Measurements from ENCODE around the gene FAM217B. TPM values are rescaled to one million over a fixed set of nuclear protein-coding genes. Genes with fewer than 3 reads are reported as not detected.
A peak's percentile ranks its signal among the peaks of the same experiment; 100 is the strongest.

The FAM217B gene
- total RNA-seq, 1 donor from 2014 or later, result 5.8 TPM

DNA sequence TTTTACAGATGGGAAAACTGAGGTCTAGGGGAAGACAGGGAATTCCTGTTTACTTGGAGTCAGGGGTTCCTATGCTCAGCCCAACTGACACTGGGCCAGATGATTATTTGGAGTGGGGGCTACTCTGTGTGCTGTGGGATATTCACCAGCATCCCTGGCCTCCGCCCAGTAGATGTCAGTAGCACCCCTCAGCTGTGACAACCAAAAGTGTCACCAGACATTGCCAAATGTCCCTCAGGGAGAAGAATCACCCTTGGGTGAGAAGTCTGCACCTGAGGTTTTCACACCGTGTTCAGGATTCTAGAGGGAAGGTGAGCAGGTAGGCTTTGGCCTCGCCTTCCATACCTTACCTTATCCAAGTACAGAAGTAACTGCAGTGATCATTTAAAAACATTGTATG is 45.7 kb downstream of the FAM217B start:
- Histone ChIP-seq H3K27me3 (no peaks in the 10 kb centered on the region), H3K36me3 (no peaks in the 10 kb centered on the region), H3K27ac (no peak overlapping the region), H3F3A (ENCODE audit: low read depth) (no peaks in the 10 kb centered on the region), H3K79me2 (ENCODE audit: low read depth) (no peaks in the 10 kb centered on the region), H3K4me2 (no peak overlapping the region), H3K4me1 (peaks cover 7% of the 10 kb centered on the region), H2AFZ (replicated peaks) (no peak overlapping the region), H3K4me3 (no peak overlapping the region), H3K9ac (no peak overlapping the region), H3K9me3 (ENCODE audit: low read depth) (no peaks in the 10 kb centered on the region), H4K20me1 (ENCODE audit: low read depth) (no peaks in the 10 kb centered on the region)
- Mint-ChIP-seq H3K27ac (no peak overlapping the region), H3K36me3 (no peaks in the 10 kb centered on the region), H3K4me3 (no peak overlapping the region), H3K4me1 (peaks cover 9% of the 10 kb centered on the region), H3K9me3 (peaks cover 4% of the 10 kb centered on the region), H3K27me3 (ENCODE audit: insufficient read depth, low read depth) (peaks cover 4% of the 10 kb centered on the region)
- no peak for TF ChIP-seq EZH2 (IDR thresholded peaks at IDR 0.05)
- peak; percentile 29 for TF ChIP-seq CTCF (IDR thresholded peaks at IDR 0.05)
- no peak for TF ChIP-seq EZH2phosphoT487 (IDR thresholded peaks at IDR 0.05)
- DNase-seq (ENCODE audit: low spot score), result no peak

GRCh38 chr20:59987135-59987534 is 46.9 kb downstream of the FAM217B start:
- peaks cover 4% of the 10 kb centered on the region for H3K9me3 Mint-ChIP-seq
- H3K36me3 Mint-ChIP-seq, result no peaks in the 10 kb centered on the region
- Histone ChIP-seq H3K27ac (no peak overlapping the region), H3K4me1 (peaks cover 7% of the 10 kb centered on the region), H3K4me2 (no peak overlapping the region), H2AFZ (replicated peaks) (no peak overlapping the region), H3K79me2 (ENCODE audit: low read depth) (no peaks in the 10 kb centered on the region), H3F3A (ENCODE audit: low read depth) (no peaks in the 10 kb centered on the region), H4K20me1 (ENCODE audit: low read depth) (no peaks in the 10 kb centered on the region), H3K27me3 (no peaks in the 10 kb centered on the region), H3K4me3 (no peak overlapping the region), H3K36me3 (no peaks in the 10 kb centered on the region), H3K9me3 (ENCODE audit: low read depth) (no peaks in the 10 kb centered on the region), H3K9ac (no peak overlapping the region)
- peaks cover 4% of the 10 kb centered on the region for H3K27me3 Mint-ChIP-seq (ENCODE audit: insufficient read depth, low read depth)
- peaks cover 9% of the 10 kb centered on the region for H3K4me1 Mint-ChIP-seq
- no peak overlapping the region for H3K27ac Mint-ChIP-seq
- DNase-seq (ENCODE audit: low spot score), result no peak
- TF ChIP-seq EZH2phosphoT487 (IDR thresholded peaks at IDR 0.05) (no peak), CTCF (IDR thresholded peaks at IDR 0.05) (no peak), EZH2 (IDR thresholded peaks at IDR 0.05) (no peak)
- no peak overlapping the region for H3K4me3 Mint-ChIP-seq

- no peak overlapping the region for H3K27ac Mint-ChIP-seq
- peaks cover 6% of the 10 kb centered on the region for H3K4me1 Mint-ChIP-seq
- H3K9me3 Mint-ChIP-seq, result peaks cover 4% of the 10 kb centered on the region
- Histone ChIP-seq H2AFZ (replicated peaks) (no peak overlapping the region), H4K20me1 (ENCODE audit: low read depth) (no peaks in the 10 kb centered on the region), H3K79me2 (ENCODE audit: low read depth) (no peaks in the 10 kb centered on the region), H3K4me1 (peaks cover 7% of the 10 kb centered on the region), H3K4me3 (no peak overlapping the region), H3F3A (ENCODE audit: low read depth) (no peaks in the 10 kb centered on the region), H3K9me3 (ENCODE audit: low read depth) (no peaks in the 10 kb centered on the region), H3K27me3 (no peaks in the 10 kb centered on the region), H3K36me3 (no peaks in the 10 kb centered on the region), H3K4me2 (peak overlapping the region; percentile 40), H3K9ac (no peak overlapping the region), H3K27ac (no peak overlapping the region)
- H3K4me3 Mint-ChIP-seq, result no peak overlapping the region
- no peak for DNase-seq (ENCODE audit: low spot score)
- TF ChIP-seq EZH2 (IDR thresholded peaks at IDR 0.05) (no peak), EZH2phosphoT487 (IDR thresholded peaks at IDR 0.05) (no peak), CTCF (IDR thresholded peaks at IDR 0.05) (no peak)
- no peaks in the 10 kb centered on the region for H3K36me3 Mint-ChIP-seq
- H3K27me3 Mint-ChIP-seq (ENCODE audit: insufficient read depth, low read depth), result peaks cover 4% of the 10 kb centered on the region
Measured at GRCh38 chr20:59988141-59988540, 48.0 kb downstream of the FAM217B start.

All from neural progenitor cell (in vitro differentiated cells).